Lung (tissue), 12 donors: Measurements from ENCODE around the gene CAMKV. TPM values are rescaled to one million over a fixed set of nuclear protein-coding genes. Genes with fewer than 3 reads are reported as not detected.
A peak's percentile ranks its signal among the peaks of the same experiment; 100 is the strongest.
"Not testable (repeated sequence)": the region's sequence is repeated elsewhere in the genome, so short reads cannot be mapped to it uniquely, and the experiment has no call there.

Experiments used
- ATAC-seq: fragments of 200-7000 bp; cut with Tn5 transposase; one replicate; pipeline ENCODE4 v1.9.1; 2020; ENCODE audit warnings: moderate number of reproducible peaks; ENCODE audit not compliant: insufficient read depth, low FRiP score
- DNase-seq, 3 donors: peaks; one replicate each; pipeline ENCODE4 v3.0.0-alpha.2; 2013 to 2017
- H3K27ac ChIP-seq, 2 donors: one replicate each; pipeline ENCODE4 v1.5.1; 2013; ENCODE audit warnings: mild to moderate bottlenecking in 2 of 2, moderate library complexity in 2 of 2, control low read depth in 1 of 2, inconsistent platforms in 1 of 2, low read depth in 1 of 2, low read length in 1 of 2
- H3K27me3 ChIP-seq, 3 donors: one replicate each; pipeline ENCODE4 v1.5.1; 2013; ENCODE audit warnings: low read length in 2 of 3; ENCODE audit not compliant: control insufficient read depth in 3 of 3, insufficient read depth in 3 of 3
- H3K36me3 ChIP-seq, 4 donors: one replicate each; pipeline ENCODE4 v1.5.1; 2013; ENCODE audit warnings: low read length in 4 of 4, mild to moderate bottlenecking in 1 of 4, moderate library complexity in 1 of 4; ENCODE audit not compliant: control insufficient read depth in 4 of 4, insufficient read depth in 4 of 4
- H3K4me1 ChIP-seq, 5 donors: one replicate each; pipeline ENCODE4 v1.5.1; 2013; ENCODE audit warnings: low read length in 5 of 5, mild to moderate bottlenecking in 2 of 5, moderate library complexity in 1 of 5; ENCODE audit not compliant: control insufficient read depth in 5 of 5, insufficient read depth in 5 of 5
- H3K4me3 ChIP-seq: one replicate; pipeline ENCODE4 v1.5.1; 2013; ENCODE audit warnings: mild to moderate bottlenecking, control low read depth, moderate library complexity
- H3K9ac ChIP-seq, 2 donors: one replicate each; pipeline ENCODE4 v1.5.1; 2013; ENCODE audit warnings: low read length in 2 of 2, control low read depth in 1 of 2; ENCODE audit not compliant: insufficient read depth in 1 of 2
- H3K9me3 ChIP-seq, 4 donors: one replicate each; pipeline ENCODE4 v1.5.1; 2013; ENCODE audit warnings: low read length in 3 of 4, mild to moderate bottlenecking in 1 of 4, moderate library complexity in 1 of 4; ENCODE audit not compliant: control insufficient read depth in 4 of 4, insufficient read depth in 3 of 4
- WGBS, 2 donors: extraction: QIAGEN DNeasy Blood & Tissue Kit; methylation state at CpG; one replicate each; pipeline ENCODE4 v1.1.7; 2013; 5-methylcytosine and 5-hydroxymethylcytosine counted together
- polyA plus RNA-seq, 2 donors: library from polyadenylated mRNA; stranded (reverse); fragments of 200-250 nt; gene quantifications; one replicate each; pipeline ENCODE4 v1.2.1, GENCODE V29; 2013
- total RNA-seq, 2 donors: library from RNA; depleted of rRNA in 1 of 2; stranded (reverse); fragments of >200 nt in 1 of 2; gene quantifications; one replicate each; pipeline ENCODE4 v1.2.1, GENCODE V29; 2014 to 2021
- TF ChIP-seq, protein P1 (sequence below): IDR thresholded peaks from 2 replicates; pipeline ENCODE4 v1.5.1; 2012; ENCODE audit warnings: mild to moderate bottlenecking; ENCODE audit errors: control extremely low read depth, extremely low read depth
- donor health status: control.
- donor health status: control.
- donor health status: Bipolar disorder and iron deficiency.
- donor health status: healthy.
- donor health status: DM: yes; HTN: yes; CAD: no.

CAMKV gene
- total and polyA plus RNA-seq, 4 donors: 0.34 TPM; not detected in 3

DNA sequence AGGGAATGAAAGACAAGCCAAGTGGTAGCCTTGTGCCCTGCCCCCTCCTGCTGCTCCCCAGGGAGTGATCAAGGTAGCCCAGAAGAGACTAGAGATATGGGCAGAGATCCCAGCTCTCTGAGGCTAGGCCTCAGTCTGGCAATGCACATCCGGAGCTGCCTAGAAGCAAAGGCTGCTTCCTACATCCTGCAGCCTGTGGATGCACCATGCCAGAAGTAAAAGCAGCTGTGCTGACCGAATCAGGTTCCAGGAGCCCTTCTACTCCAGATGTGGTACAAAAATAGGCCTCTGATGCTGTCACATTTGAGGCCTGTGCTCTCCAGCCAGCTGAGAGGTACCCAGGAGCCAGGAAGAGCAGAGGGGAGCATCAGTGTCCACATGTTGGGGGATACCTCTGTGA lies 29.3 kb downstream of the CAMKV start:
- WGBS, 2 donors: 57 to 74% methylated on average over 2 of the region's 2 CpGs
- Histone ChIP-seq H3K9ac (peak overlapping the region in 1 of 2 donors; percentile 9), H3K4me1 (peaks cover 0 to 19% (median 2%) of the 10 kb centered on the region in 5 donors), H3K27me3 (no peaks in the 10 kb centered on the region), H3K9me3 (no peaks in the 10 kb centered on the region), H3K4me3 (no peak overlapping the region), H3K36me3 (peaks cover 0 to 9% (median 0%) of the 10 kb centered on the region in 4 donors), H3K27ac (no peak overlapping the region)
- DNase-seq (peak in 1 of 3 donors; percentile 27), ATAC-seq (no peak)
- TF ChIP-seq, protein P1, sequence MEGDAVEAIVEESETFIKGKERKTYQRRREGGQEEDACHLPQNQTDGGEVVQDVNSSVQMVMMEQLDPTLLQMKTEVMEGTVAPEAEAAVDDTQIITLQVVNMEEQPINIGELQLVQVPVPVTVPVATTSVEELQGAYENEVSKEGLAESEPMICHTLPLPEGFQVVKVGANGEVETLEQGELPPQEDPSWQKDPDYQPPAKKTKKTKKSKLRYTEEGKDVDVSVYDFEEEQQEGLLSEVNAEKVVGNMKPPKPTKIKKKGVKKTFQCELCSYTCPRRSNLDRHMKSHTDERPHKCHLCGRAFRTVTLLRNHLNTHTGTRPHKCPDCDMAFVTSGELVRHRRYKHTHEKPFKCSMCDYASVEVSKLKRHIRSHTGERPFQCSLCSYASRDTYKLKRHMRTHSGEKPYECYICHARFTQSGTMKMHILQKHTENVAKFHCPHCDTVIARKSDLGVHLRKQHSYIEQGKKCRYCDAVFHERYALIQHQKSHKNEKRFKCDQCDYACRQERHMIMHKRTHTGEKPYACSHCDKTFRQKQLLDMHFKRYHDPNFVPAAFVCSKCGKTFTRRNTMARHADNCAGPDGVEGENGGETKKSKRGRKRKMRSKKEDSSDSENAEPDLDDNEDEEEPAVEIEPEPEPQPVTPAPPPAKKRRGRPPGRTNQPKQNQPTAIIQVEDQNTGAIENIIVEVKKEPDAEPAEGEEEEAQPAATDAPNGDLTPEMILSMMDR: no peak

DNA sequence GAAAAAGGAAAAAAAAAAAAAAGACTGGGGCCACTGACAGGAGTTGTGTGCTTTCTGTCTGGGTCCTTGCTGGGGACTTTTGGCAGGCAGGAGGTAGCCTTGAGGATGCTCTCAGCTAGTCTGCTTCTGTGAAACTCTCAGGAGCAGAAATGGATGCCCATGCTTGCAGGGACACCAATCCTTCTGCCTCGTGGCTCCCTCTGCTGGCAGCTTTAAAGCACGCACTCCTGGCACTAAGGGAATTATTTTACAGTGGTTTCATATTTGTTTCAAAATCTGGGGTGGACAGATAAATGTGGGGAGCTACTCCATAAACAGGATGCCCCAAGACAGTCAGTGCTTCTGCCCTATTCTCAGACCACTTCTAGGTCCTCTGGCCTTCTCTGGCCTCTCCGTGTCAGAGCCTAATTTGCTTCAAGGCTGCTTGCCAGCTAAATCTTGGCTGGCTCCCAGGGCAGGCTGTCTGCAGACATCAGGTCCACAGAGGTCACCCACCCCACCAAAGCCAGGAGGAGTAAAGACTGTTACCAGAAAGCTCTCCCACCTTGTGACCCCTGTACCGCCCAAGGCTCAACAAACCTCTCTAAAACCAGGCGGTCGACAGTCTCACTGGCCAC lies 30.4 kb downstream of the CAMKV start:
- H3K27ac ChIP-seq: no peak overlapping the region
- TF ChIP-seq, protein P1: peak; percentile 87
- no peak overlapping the region for H3K9ac ChIP-seq
- no peaks in the 10 kb centered on the region for H3K9me3 ChIP-seq
- no peaks in the 10 kb centered on the region for H3K27me3 ChIP-seq
- H3K4me3 ChIP-seq: no peak overlapping the region
- peaks cover 0 to 19% (median 2%) of the 10 kb centered on the region in 5 donors for H3K4me1 ChIP-seq
- ATAC-seq (peak; percentile 74), DNase-seq (peak; percentile 85 to 92 (median 90))
- H3K36me3 ChIP-seq: peaks cover 0 to 9% (median 1%) of the 10 kb centered on the region in 4 donors
- 37 to 47% methylated on average over 6 of the region's 6 CpGs for WGBS, 2 donors

DNA sequence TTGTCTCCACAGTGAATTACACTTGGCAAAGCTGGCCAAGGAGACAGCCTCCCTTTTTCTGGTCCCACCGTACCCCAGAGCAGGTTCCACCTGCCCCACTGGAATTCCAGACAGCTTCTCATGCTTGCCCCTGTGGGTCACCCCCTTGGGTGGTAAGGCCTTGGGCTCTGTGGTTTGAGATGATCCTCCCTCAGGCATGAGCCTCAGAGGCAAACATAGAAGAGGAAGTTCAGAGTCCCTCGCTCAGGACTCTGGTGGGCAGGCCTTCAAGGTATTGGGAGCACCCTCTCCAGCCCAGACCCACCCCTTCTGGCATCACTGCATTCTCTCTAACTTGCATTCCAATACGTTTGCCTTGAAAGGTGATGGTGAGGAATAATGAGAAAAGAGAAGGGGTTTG lies 38.4 kb downstream of the CAMKV start:
- Histone ChIP-seq H3K9me3 (no peaks in the 10 kb centered on the region), H3K27me3 (no peaks in the 10 kb centered on the region), H3K27ac (no peak overlapping the region), H3K36me3 (peaks cover 0 to 6% (median 3%) of the 10 kb centered on the region in 4 donors), H3K9ac (no peak overlapping the region), H3K4me3 (no peak overlapping the region), H3K4me1 (no peaks in the 10 kb centered on the region)
- TF ChIP-seq, protein P1: no peak
- ATAC-seq (no peak), DNase-seq (no peak)
- WGBS, 2 donors: 46 to 73% methylated on average over 3 of the region's 3 CpGs

DNA sequence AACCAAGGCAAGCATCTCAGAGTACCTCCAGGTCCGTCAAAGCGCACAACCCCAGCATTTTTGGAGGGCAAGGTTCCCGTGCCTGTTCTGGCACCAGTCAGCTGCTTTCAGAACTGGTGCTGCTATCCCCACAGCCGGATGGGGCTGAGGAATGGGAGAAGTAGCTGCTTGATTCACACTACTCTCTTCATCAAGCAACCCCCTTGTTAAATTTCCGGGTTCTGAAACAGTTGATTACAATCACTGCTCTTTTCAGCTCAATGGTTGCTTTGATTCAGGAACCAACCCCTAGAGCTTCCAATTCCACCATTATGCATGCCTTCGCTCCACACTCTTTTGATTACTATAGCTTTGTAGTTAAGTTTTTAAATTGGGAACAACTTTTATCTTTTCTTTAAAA lies 43.7 kb downstream of the CAMKV start:
- H3K9me3 ChIP-seq: no peaks in the 10 kb centered on the region
- H3K9ac ChIP-seq: no peak overlapping the region
- 80 to 90% methylated on average over 6 of the region's 6 CpGs for WGBS, 2 donors
- H3K36me3 ChIP-seq: peaks cover 0 to 4% (median 1%) of the 10 kb centered on the region in 4 donors
- H3K27ac ChIP-seq: no peak overlapping the region
- H3K4me3 ChIP-seq: no peak overlapping the region
- H3K27me3 ChIP-seq: no peaks in the 10 kb centered on the region
- TF ChIP-seq, protein P1: no peak
- no peak for ATAC-seq
- H3K4me1 ChIP-seq: peaks cover 0 to 7% (median 0%) of the 10 kb centered on the region in 5 donors
- no peak for DNase-seq

DNA sequence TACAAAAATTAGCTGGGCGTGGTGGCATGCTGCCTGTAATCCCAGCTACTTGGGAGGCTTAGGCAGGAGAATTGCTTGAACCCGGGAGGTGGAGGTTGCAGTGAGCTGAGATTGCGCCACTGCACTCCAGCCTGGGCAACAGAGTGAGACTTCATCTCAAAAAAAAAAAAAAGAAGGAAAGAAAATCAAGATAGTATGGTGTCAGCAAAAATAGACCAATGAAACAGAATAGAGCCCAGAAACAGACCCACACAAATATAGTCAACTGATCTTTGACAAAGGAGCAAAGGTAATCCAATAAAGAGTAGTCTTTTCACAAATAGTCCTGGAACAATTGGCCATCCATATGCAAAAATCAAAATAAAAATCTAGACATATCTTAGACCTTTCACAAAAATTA lies 46.6 kb downstream of the CAMKV start:
- H3K9ac ChIP-seq, ATAC-seq, H3K9me3 ChIP-seq, H3K4me3 ChIP-seq, H3K27me3 ChIP-seq, DNase-seq, H3K4me1 ChIP-seq, H3K36me3 ChIP-seq, H3K27ac ChIP-seq: not testable (repeated sequence)
- 80 to 92% methylated on average over 3 of the region's 3 CpGs for WGBS, 2 donors
